22Rv1 (cell line): Measurements from ENCODE around the gene MAP3K20.
"Not testable (repeated sequence)": the region's sequence is repeated elsewhere in the genome, so short reads cannot be mapped to it uniquely, and the experiment has no call there.

Source experiments
- H3K27ac ChIP-seq: fragments of 450-650 bp; 2 replicates; pipeline ENCODE4 v1.5.1; 2017
- CTCF ChIP-seq: fragments of 450-650 bp; IDR thresholded peaks from 2 replicates; pipeline ENCODE4 v1.5.1; 2017; ENCODE audit warnings: mild to moderate bottlenecking
- ZFX ChIP-seq: fragments of 450-650 bp; IDR thresholded peaks from 2 replicates; pipeline ENCODE4 v1.6.1; 2017; ENCODE audit warnings: antibody characterized with exemption, borderline replicate concordance

Gene MAP3K20

DNA sequence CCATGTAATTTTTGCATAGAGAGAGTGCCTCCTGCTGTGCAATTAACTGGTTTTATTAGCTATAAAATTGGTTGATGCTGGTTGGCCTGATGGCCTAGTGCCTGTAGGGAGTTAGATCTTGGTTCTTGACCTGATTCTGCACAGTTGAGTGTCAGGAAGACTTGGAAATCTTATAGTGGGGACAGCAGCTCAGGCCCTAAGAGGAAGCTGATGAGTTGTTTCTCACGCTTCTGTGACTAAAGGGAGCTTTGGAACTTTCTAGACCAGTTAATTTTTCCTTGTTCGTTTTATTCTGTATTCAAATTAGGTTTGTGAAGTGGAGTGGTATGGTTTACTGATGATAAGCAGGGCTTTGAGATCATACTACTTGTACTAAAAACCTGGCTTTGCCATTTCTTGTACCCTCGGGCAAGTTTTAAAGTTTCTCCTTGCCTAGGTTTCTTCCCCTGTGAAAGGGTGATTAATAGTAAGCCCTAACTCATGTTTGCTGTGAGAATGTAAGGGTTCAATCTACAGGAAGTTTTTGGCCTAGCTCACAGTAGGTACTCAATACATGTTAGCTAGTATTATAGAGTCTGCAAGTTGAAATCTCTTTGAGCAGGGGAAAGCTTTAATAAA is 82.1 kb downstream of the MAP3K20 start:
- H3K27ac ChIP-seq, result no peak overlapping the region
- TF ChIP-seq CTCF (no peak), ZFX (no peak)

DNA sequence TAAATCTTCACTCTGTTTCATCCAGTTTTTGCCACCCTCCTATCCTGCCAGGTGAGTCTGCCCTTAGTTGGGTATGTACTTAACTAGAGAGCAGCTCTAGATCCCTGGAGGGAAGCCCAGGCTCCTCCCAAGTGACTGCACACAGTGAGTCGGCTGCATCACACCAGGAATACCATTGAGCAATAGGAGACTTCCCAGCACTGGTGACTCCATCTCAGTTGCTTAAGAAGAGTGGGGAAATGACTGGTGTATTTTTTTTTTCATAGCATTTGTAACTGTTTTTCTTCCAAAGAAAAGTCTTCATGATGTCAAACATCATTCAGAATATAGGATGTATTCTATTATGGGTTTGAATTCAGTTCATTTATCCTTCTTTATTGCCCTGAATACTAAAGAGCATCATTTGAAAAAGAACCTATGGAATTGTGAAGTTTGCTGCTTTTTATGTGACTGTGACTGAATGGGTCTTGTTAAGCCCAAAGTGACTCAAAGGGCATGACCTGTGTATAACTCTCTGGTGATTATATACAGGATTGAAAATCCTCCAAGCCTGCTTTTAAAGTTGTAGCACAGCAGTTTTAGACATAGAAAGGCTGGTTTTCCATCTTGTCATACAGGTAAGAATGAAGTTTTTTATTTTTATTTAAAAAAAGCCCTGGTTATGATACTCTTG is 84.3 kb downstream of the MAP3K20 start:
- TF ChIP-seq CTCF (no peak), ZFX (no peak)
- no peak overlapping the region for H3K27ac ChIP-seq

DNA sequence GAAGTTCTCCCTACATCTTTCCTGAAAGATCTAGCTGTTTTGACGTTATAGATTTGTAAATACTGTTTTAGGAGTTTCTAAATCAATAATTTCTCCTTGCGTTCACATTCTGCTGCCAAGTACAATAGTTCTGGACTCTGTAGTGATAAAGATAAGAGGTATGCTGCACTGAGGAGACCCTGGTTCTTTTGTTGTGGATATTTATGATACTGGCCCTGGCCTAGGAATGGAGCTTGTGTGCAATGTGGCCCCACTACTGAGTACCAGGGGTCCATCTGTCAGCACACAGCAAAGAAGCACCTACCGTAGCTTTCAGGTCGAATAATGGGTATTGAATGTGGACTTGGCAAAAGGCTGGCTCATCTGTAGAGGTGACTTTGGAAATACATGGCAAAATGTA is 85.0 kb downstream of the MAP3K20 start:
- H3K27ac ChIP-seq, result no peak overlapping the region
- TF ChIP-seq ZFX, result no peak
- TF ChIP-seq CTCF, result no peak

- H3K27ac ChIP-seq, result no peak overlapping the region
- no peak for TF ChIP-seq ZFX
These were observed 85.4 kb downstream of the MAP3K20 start for GRCh38 chr2:173161040-173161439.

- no peak for TF ChIP-seq CTCF
- no peak for TF ChIP-seq ZFX
- H3K27ac ChIP-seq, result no peak overlapping the region
These were observed 85.9 kb downstream of the MAP3K20 start for GRCh38 chr2:173161507-173161906.

GRCh38 chr2:173163357-173163756 is 87.7 kb downstream of the MAP3K20 start:
- not testable (repeated sequence) for H3K27ac ChIP-seq

DNA sequence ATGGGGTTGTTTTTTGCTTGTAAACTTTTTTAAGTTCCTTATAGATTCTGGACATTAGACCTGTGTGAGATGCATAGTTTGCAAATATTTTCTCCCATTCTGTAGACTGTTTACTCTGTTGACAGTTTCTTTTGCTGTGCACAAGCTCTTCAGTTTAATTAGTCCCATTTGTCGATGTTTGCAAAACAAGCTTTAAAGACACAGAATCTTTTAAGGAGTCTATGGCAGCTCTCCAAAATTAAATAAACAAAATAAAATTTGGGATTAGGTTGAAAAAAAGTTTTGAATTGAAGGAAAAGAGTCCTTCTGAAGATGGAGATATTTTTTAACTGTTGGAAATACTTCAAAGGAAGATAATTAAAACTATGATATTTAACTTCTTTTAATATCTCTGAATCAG is 88.8 kb downstream of the MAP3K20 start:
- TF ChIP-seq CTCF (no peak), ZFX (no peak)
- no peak overlapping the region for H3K27ac ChIP-seq

- H3K27ac ChIP-seq, result no peak overlapping the region
- TF ChIP-seq ZFX, result no peak
- no peak for TF ChIP-seq CTCF
These were observed 90.0 kb downstream of the MAP3K20 start for GRCh38 chr2:173165443-173166238.
